ENCODE data around the gene TMEM179B. TPM values are rescaled to one million over a fixed set of nuclear protein-coding genes. Genes with fewer than 3 reads are reported as not detected.
A peak's percentile ranks its signal among the peaks of the same experiment; 100 is the strongest.

TMEM179B gene
- total and polyA plus RNA-seq, 2 of the 13 experiments (the other 11 are each of a cell fraction or from before 2014, with no cell fraction given), result 24.8 to 25.7 TPM

GRCh38 chr11:62771144-62772021 lies 15.8 kb upstream of the TMEM179B start, which contains the start of gene TAF6L (continued):
- TF ChIP-seq MXD3 (CRISPR knock-in tag; IDR thresholded peaks at IDR 0.05) (peak; percentile 78), MNT (IDR thresholded peaks at IDR 0.05) (0 out of 2 replicates have a peak, but pooled peaks have one; percentile 19), POLR2AphosphoS2 (IDR thresholded peaks at IDR 0.05; ENCODE audit: low read depth, low read length) (no peak), TAF1 (CRISPR knock-in tag; IDR thresholded peaks at IDR 0.05) (peak; percentile 60; the same call in 1 of the 2 replicates), MEIS2 (CRISPR knock-in tag; IDR thresholded peaks at IDR 0.05) (no peak), MYC (CRISPR knock-in tag; IDR thresholded peaks at IDR 0.05; ENCODE audit: borderline replicate concordance) (peak; percentile 86), ERF (CRISPR knock-in tag; IDR thresholded peaks at IDR 0.05) (no peak; the same call in 1 of the 2 replicates), ZNF24 (IDR thresholded peaks at IDR 0.05) (peak; percentile 4; the same call in 1 of the 2 replicates), PHF8 (CRISPR knock-in tag; IDR thresholded peaks at IDR 0.05) (peak; percentile 71), AHR (CRISPR knock-in tag; IDR thresholded peaks at IDR 0.05) (0 out of 2 replicates have a peak, but pooled peaks have one; percentile 46), NFE2L2 (IDR thresholded peaks at IDR 0.05; ENCODE audit: low read length) (no peak), POLR2G (IDR thresholded peaks at IDR 0.05; ENCODE audit: low read depth, low read length) (peak; percentile 75), ZNF274 (CRISPR knock-in tag; IDR thresholded peaks at IDR 0.05) (0 out of 2 replicates have a peak, but pooled peaks have one; percentile 48), SKI (IDR thresholded peaks at IDR 0.05; ENCODE audit: partially characterized antibody) (peak; percentile 33), NKX3-1 (CRISPR knock-in tag; IDR thresholded peaks at IDR 0.05) (0 out of 2 replicates have a peak, but pooled peaks have one; percentile 13), PITX1 (CRISPR knock-in tag; IDR thresholded peaks at IDR 0.05) (peak; percentile 63; the same call in 1 of the 2 replicates)
- TF ChIP-seq, protein P1, sequence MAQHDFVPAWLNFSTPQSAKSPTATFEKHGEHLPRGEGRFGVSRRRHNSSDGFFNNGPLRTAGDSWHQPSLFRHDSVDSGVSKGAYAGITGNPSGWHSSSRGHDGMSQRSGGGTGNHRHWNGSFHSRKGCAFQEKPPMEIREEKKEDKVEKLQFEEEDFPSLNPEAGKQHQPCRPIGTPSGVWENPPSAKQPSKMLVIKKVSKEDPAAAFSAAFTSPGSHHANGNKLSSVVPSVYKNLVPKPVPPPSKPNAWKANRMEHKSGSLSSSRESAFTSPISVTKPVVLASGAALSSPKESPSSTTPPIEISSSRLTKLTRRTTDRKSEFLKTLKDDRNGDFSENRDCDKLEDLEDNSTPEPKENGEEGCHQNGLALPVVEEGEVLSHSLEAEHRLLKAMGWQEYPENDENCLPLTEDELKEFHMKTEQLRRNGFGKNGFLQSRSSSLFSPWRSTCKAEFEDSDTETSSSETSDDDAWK (CRISPR knock-in tag; IDR thresholded peaks at IDR 0.05), result no peak
- TF ChIP-seq, protein P2, sequence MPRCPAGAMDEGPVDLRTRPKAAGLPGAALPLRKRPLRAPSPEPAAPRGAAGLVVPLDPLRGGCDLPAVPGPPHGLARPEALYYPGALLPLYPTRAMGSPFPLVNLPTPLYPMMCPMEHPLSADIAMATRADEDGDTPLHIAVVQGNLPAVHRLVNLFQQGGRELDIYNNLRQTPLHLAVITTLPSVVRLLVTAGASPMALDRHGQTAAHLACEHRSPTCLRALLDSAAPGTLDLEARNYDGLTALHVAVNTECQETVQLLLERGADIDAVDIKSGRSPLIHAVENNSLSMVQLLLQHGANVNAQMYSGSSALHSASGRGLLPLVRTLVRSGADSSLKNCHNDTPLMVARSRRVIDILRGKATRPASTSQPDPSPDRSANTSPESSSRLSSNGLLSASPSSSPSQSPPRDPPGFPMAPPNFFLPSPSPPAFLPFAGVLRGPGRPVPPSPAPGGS (CRISPR knock-in tag; IDR thresholded peaks at IDR 0.05), result 0 out of 2 replicates have a peak, but pooled peaks have one; percentile 14
- TF ChIP-seq, protein P3, sequence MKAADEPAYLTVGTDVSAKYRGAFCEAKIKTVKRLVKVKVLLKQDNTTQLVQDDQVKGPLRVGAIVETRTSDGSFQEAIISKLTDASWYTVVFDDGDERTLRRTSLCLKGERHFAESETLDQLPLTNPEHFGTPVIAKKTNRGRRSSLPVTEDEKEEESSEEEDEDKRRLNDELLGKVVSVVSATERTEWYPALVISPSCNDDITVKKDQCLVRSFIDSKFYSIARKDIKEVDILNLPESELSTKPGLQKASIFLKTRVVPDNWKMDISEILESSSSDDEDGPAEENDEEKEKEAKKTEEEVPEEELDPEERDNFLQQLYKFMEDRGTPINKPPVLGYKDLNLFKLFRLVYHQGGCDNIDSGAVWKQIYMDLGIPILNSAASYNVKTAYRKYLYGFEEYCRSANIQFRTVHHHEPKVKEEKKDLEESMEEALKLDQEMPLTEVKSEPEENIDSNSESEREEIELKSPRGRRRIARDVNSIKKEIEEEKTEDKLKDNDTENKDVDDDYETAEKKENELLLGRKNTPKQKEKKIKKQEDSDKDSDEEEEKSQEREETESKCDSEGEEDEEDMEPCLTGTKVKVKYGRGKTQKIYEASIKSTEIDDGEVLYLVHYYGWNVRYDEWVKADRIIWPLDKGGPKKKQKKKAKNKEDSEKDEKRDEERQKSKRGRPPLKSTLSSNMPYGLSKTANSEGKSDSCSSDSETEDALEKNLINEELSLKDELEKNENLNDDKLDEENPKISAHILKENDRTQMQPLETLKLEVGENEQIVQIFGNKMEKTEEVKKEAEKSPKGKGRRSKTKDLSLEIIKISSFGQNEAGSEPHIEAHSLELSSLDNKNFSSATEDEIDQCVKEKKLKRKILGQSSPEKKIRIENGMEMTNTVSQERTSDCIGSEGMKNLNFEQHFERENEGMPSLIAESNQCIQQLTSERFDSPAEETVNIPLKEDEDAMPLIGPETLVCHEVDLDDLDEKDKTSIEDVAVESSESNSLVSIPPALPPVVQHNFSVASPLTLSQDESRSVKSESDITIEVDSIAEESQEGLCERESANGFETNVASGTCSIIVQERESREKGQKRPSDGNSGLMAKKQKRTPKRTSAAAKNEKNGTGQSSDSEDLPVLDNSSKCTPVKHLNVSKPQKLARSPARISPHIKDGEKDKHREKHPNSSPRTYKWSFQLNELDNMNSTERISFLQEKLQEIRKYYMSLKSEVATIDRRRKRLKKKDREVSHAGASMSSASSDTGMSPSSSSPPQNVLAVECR (CRISPR knock-in tag; IDR thresholded peaks at IDR 0.05; ENCODE audit: borderline replicate concordance), result peak; percentile 88; the same call in 1 of the 2 replicates
